ENCODE results near the gene THEMIS.

GRCh38 chr6:127749095-127749494, 151.8 kb downstream of the THEMIS start:
- TF ChIP-seq POLR2AphosphoS5 (IDR thresholded peaks at IDR 0.05; ENCODE audit: low read depth, low read length) (no peak), REST (IDR thresholded peaks at IDR 0.05; ENCODE audit: insufficient read depth in 1 of 2, low read depth in 2 of 2, low read length in 1 of 2) (no peak), SIN3A (IDR thresholded peaks at IDR 0.05; ENCODE audit: borderline replicate concordance, insufficient read depth, low read depth, low read length) (no peak), TCF7L2 (IDR thresholded peaks at IDR 0.05; ENCODE audit: low read depth, low read length) (no peak)
- TF ChIP-seq, protein P1, sequence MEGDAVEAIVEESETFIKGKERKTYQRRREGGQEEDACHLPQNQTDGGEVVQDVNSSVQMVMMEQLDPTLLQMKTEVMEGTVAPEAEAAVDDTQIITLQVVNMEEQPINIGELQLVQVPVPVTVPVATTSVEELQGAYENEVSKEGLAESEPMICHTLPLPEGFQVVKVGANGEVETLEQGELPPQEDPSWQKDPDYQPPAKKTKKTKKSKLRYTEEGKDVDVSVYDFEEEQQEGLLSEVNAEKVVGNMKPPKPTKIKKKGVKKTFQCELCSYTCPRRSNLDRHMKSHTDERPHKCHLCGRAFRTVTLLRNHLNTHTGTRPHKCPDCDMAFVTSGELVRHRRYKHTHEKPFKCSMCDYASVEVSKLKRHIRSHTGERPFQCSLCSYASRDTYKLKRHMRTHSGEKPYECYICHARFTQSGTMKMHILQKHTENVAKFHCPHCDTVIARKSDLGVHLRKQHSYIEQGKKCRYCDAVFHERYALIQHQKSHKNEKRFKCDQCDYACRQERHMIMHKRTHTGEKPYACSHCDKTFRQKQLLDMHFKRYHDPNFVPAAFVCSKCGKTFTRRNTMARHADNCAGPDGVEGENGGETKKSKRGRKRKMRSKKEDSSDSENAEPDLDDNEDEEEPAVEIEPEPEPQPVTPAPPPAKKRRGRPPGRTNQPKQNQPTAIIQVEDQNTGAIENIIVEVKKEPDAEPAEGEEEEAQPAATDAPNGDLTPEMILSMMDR (IDR thresholded peaks at IDR 0.05): no peak

All from Panc1 (cell line).